Neural progenitor cell (in vitro differentiated cells): Measurements from ENCODE around the gene DEXI.

Source experiments
- CTCF ChIP-seq: fragments of 200-600 bp; sonication (generic); IDR thresholded peaks from 2 replicates; pipeline ENCODE4 v1.5.1; 2017; ENCODE audit warnings: antibody characterized with exemption, mild to moderate bottlenecking
- EZH2 ChIP-seq: fragments of 200-600 bp; sonication (generic); IDR thresholded peaks from 2 replicates; pipeline ENCODE4 v1.6.1; 2017; ENCODE audit warnings: antibody characterized with exemption, mild to moderate bottlenecking, moderate library complexity
- EZH2phosphoT487 ChIP-seq: fragments of 200-600 bp; sonication (generic); IDR thresholded peaks from 2 replicates; pipeline ENCODE4 v1.6.1; 2017; ENCODE audit warnings: antibody characterized with exemption

GRCh38 chr16:10885246-10885645, 57.0 kb downstream of the DEXI start:
- TF ChIP-seq CTCF (no peak), EZH2phosphoT487 (no peak), EZH2 (no peak)
